Cortex of kidney (tissue), 1 donor: ENCODE data around the gene FANCC.

Experiments used
- DNase-seq: peaks from one replicate; lab custom pipeline; 2025; lab: John Stamatoyannopoulos, UW

FANCC gene

GRCh38 chr9:95143591-95144561, 173.6 kb downstream of the FANCC start:
- no peak for DNase-seq

- DNase-seq = no peak
These were observed 174.8 kb downstream of the FANCC start for GRCh38 chr9:95142728-95143127.

GRCh38 chr9:95142315-95142714, 175.2 kb downstream of the FANCC start:
- no peak for DNase-seq

- DNase-seq = no peak
These were observed 176.7 kb downstream of the FANCC start for GRCh38 chr9:95140821-95141220.

- DNase-seq = no peak
These were observed 178.4 kb downstream of the FANCC start for GRCh38 chr9:95139126-95139525.

GRCh38 chr9:95138474-95138873, 179.0 kb downstream of the FANCC start:
- no peak for DNase-seq

- no peak for DNase-seq
These were observed 179.8 kb downstream of the FANCC start for GRCh38 chr9:95137587-95138145.

GRCh38 chr9:95135756-95136155, 181.8 kb downstream of the FANCC start:
- no peak for DNase-seq

GRCh38 chr9:95134457-95134881, 183.0 kb downstream of the FANCC start:
- no peak for DNase-seq

- DNase-seq = no peak
These were observed 184.2 kb downstream of the FANCC start for GRCh38 chr9:95133325-95133705.

- DNase-seq = no peak
These were observed 184.9 kb downstream of the FANCC start for GRCh38 chr9:95132366-95133324.

- DNase-seq = no peak
These were observed 186.2 kb downstream of the FANCC start for GRCh38 chr9:95131023-95131943.

- DNase-seq = no peak
These were observed 187.0 kb downstream of the FANCC start for GRCh38 chr9:95130484-95130883.

GRCh38 chr9:95129476-95130291, 187.8 kb downstream of the FANCC start:
- DNase-seq = no peak

- no peak for DNase-seq
These were observed 189.4 kb downstream of the FANCC start for GRCh38 chr9:95128177-95128524.

GRCh38 chr9:95127249-95128176, 190.0 kb downstream of the FANCC start:
- no peak for DNase-seq

GRCh38 chr9:95126739-95127138, 190.8 kb downstream of the FANCC start:
- no peak for DNase-seq

GRCh38 chr9:95125652-95126051, 191.9 kb downstream of the FANCC start:
- no peak for DNase-seq
